Endothelial cell of umbilical vein (primary cell): ENCODE results near the gene B4GALNT4. TPM values are rescaled to one million over a fixed set of nuclear protein-coding genes. Genes with fewer than 3 reads are reported as not detected.

ENCODE experiments used
- BruUV-seq: library from RNA; stranded (reverse); fragments of 400-500 nt; replicated peaks from 2 replicates; lab custom pipeline; 2021; lab: Mats Ljungman, UMichigan
- CTCF ChIA-PET: fragments of 300-600, 350-600 bp; sonication (Branson Sonifier 250); formaldehyde crosslinking; loops from one replicate; lab custom pipeline; 2021; ENCODE audit warnings: antibody characterized with exemption, inconsistent platforms; lab: Charles Lee
- POLR2A ChIA-PET: fragments of 300-600, 350-600 bp; sonication (Branson Sonifier 250); formaldehyde crosslinking; loops from one replicate; lab custom pipeline; 2021; ENCODE audit warnings: antibody characterized with exemption, inconsistent platforms; lab: Charles Lee
- DNase-seq: peaks from one replicate; pipeline ENCODE4 v3.0.0-alpha.2; 2011; ENCODE audit warnings: low read depth, low spot score
- FAIRE-seq: peaks from 2 replicates; lab custom pipeline; 2011; peaks lifted over from hg19 to GRCh38; lab: Jason Lieb, UNC
- H2AFZ ChIP-seq: 2 replicates; pipeline ENCODE4 v1.6.0; 2012; ENCODE audit warnings: low read depth, low read length, control low read depth, inconsistent platforms
- H3K27ac ChIP-seq: 2 replicates; pipeline ENCODE4 v1.5.1; 2011; ENCODE audit warnings: low read depth, mild to moderate bottlenecking, control low read depth, low read length, moderate library complexity; ENCODE audit not compliant: insufficient read depth
- H3K27me3 ChIP-seq, 2 experiments: 2 replicates each; pipeline versions ENCODE4 v1.6.0 to v1.6.1; 2011; ENCODE audit warnings: low read length in 2 of 2, mixed read lengths in 1 of 2; ENCODE audit not compliant: control insufficient read depth in 2 of 2, insufficient read depth in 2 of 2
- H3K36me3 ChIP-seq, 2 experiments: 2 replicates in 1 of 2; 3 replicates in 1 of 2; pipeline ENCODE4 v1.5.1; 2011; ENCODE audit warnings: low read length in 2 of 2, mild to moderate bottlenecking in 1 of 2, moderate library complexity in 1 of 2; ENCODE audit not compliant: control insufficient read depth in 2 of 2, insufficient read depth in 2 of 2; ENCODE audit errors: extremely low read depth in 1 of 2
- H3K4me1 ChIP-seq: 3 replicates; pipeline ENCODE4 v1.5.1; 2011; ENCODE audit warnings: mild to moderate bottlenecking, low read length; ENCODE audit not compliant: control insufficient read depth, insufficient read depth; ENCODE audit errors: extremely low read depth
- H3K4me2 ChIP-seq: 2 replicates; pipeline ENCODE4 v1.6.1; 2011; ENCODE audit warnings: low read length, control low read depth, mixed read lengths; ENCODE audit not compliant: insufficient read depth
- H3K4me3 ChIP-seq, 3 experiments: fragments of 200-600 bp in 1 of 3; sonication (generic), shearing (Covaris generic) in 1 of 3; replicated peaks in 1 of 3; 2 replicates each; pipeline ENCODE4 v1.5.1; 2011 to 2016; ENCODE audit warnings: control low read depth in 3 of 3, low read length in 3 of 3, mild to moderate bottlenecking in 2 of 3, inconsistent platforms in 1 of 3, low read depth in 1 of 3, moderate library complexity in 1 of 3; ENCODE audit not compliant: insufficient read depth in 1 of 3
- H3K79me2 ChIP-seq: 2 replicates; pipeline ENCODE4 v1.6.0; 2012; ENCODE audit warnings: low read length, inconsistent platforms; ENCODE audit not compliant: control insufficient read depth, insufficient read depth
- H3K9ac ChIP-seq: replicated peaks from 2 replicates; pipeline ENCODE3; 2011; ENCODE audit warnings: low read length, control low read depth; ENCODE audit not compliant: insufficient read depth; ENCODE audit errors: extremely low read depth
- H3K9me1 ChIP-seq: replicated peaks from 3 replicates; pipeline ENCODE4 v1.6.0; 2011; ENCODE audit warnings: mild to moderate bottlenecking, low read length; ENCODE audit not compliant: control insufficient read depth, insufficient read depth; ENCODE audit errors: extremely low read depth
- H3K9me3 ChIP-seq: replicated peaks from 2 replicates; pipeline ENCODE4 v1.5.1; 2012; ENCODE audit warnings: low read length, inconsistent platforms; ENCODE audit not compliant: control insufficient read depth, insufficient read depth
- H4K20me1 ChIP-seq: replicated peaks from 2 replicates; pipeline ENCODE3; 2011; ENCODE audit warnings: mild to moderate bottlenecking, low read length; ENCODE audit not compliant: control insufficient read depth, insufficient read depth; ENCODE audit errors: extremely low read depth
- CTCF ChIP-seq, 2 donors: IDR thresholded peaks; 1 replicate in 1 of 2; 2 replicates in 1 of 2; pipeline ENCODE4 v1.5.1; 2011; ENCODE audit warnings: low read length in 2 of 2, mild to moderate bottlenecking in 2 of 2, moderate library complexity in 2 of 2, control low read depth in 1 of 2, inconsistent platforms in 1 of 2, low read depth in 1 of 2; ENCODE audit not compliant: insufficient read depth in 1 of 2; ENCODE audit errors: extremely low read depth in 1 of 2
- EZH2 ChIP-seq: IDR thresholded peaks from 2 replicates; pipeline ENCODE4 v1.6.1; 2012; ENCODE audit warnings: borderline replicate concordance, low read depth, mild to moderate bottlenecking, moderate library complexity, low read length, inconsistent platforms; ENCODE audit not compliant: severe bottlenecking
- FOS ChIP-seq: IDR thresholded peaks from 2 replicates; pipeline ENCODE4 v1.6.1; 2011; ENCODE audit warnings: mild to moderate bottlenecking, low read length, moderate library complexity, borderline replicate concordance; ENCODE audit not compliant: insufficient read depth
- JUN ChIP-seq: IDR thresholded peaks from 2 replicates; pipeline ENCODE4 v1.6.1; 2011; ENCODE audit warnings: borderline replicate concordance, low read depth; ENCODE audit not compliant: insufficient read length, insufficient read depth
- MYC ChIP-seq: IDR thresholded peaks from one replicate; pipeline ENCODE4 v1.6.1; 2011; ENCODE audit warnings: mild to moderate bottlenecking, low read depth, low read length
- POLR2A ChIP-seq: IDR thresholded peaks from 2 replicates; pipeline ENCODE4 v1.6.1; 2012; ENCODE audit warnings: low read depth, mild to moderate bottlenecking, control low read depth, low read length
- dilution Hi-C: fragments of 300-500 bp; cut with MboI; formaldehyde crosslinking; loops from one replicate; pipeline ENCODE4 v1.15.0; 2019; ENCODE audit warnings: low sequenced_read_pairs; ENCODE audit not compliant: extremely low pct_ligation_motif_present
- intact Hi-C: fragments of 100-400 bp; cut with micrococcal nuclease; formaldehyde crosslinking; loops from one replicate; pipeline ENCODE4 v1.10.0; 2022
- polyA plus RNA-seq, 4 experiments: library from polyadenylated mRNA; depleted of rRNA in 3 of 4; stranded (reverse) in 3 of 4; unstranded in 1 of 4; fragments of >200 nt; gene quantifications; 2 replicates each; pipeline versions ENCODE4 v1.2.1 to v1.2.3, GENCODE V29; 2011 to 2012; ENCODE audit warnings: missing spikeins in 1 of 4
- total RNA-seq: library from RNA; stranded (reverse); gene quantifications from 2 replicates; pipeline ENCODE4 v1.2.3, GENCODE V29; 2021

Gene B4GALNT4
- total and polyA plus RNA-seq, 2 donors (not counting 3 experiments of a cell fraction or from before 2014, with no cell fraction given): 9.2 to 9.6 TPM

GRCh38 chr11:395866-396265, 26.6 kb downstream of the B4GALNT4 start:
- Histone ChIP-seq H3K4me1 (peaks cover 2% of the 10 kb centered on the region), H3K9ac (no peak overlapping the region), H3K9me1 (no peaks in the 10 kb centered on the region), H3K4me3 (no peak overlapping the region), H3K27ac (no peak overlapping the region), H3K27me3 (peaks cover 0 to 3% of the 10 kb centered on the region in 2 experiments), H3K9me3 (no peaks in the 10 kb centered on the region), H3K36me3 (no peaks in the 10 kb centered on the region), H3K4me2 (no peak overlapping the region), H4K20me1 (no peaks in the 10 kb centered on the region), H3K79me2 (no peaks in the 10 kb centered on the region), H2AFZ (no peak overlapping the region)
- ChIA-PET POLR2A (no interaction called here), CTCF (interaction anchor here (1.8 to 2.4 kb wide), 7 partner anchors 9 to 145 kb away, joined by 4 to 55 read pairs (median 19); partner anchors contain the start of gene PTDSS2)
- FAIRE-seq (no peak), DNase-seq (no peak)
- no TSS peak for BruUV-seq
- intact Hi-C loops (loop anchor here (1.0 kb wide), 1 partner anchor 52 kb away; no protein-coding TSS in a partner anchor), dilution Hi-C loops (no loop called here)
- no peak for TF ChIP-seq FOS
- no peak for TF ChIP-seq POLR2A
- no peak for TF ChIP-seq CTCF (IDR thresholded peaks at IDR 0.05; ENCODE audit: extremely low read depth in 1 of 2, insufficient read depth in 1 of 2, low read depth in 1 of 2, low read length in 2 of 2)
- TF ChIP-seq EZH2: no peak

GRCh38 chr11:396511-396947, 27.2 kb downstream of the B4GALNT4 start:
- Histone ChIP-seq H3K79me2 (no peaks in the 10 kb centered on the region), H3K27me3 (peaks cover 0 to 3% of the 10 kb centered on the region in 2 experiments), H3K4me2 (peak overlapping the region; percentile 45), H3K9ac (no peak overlapping the region), H4K20me1 (no peaks in the 10 kb centered on the region), H3K9me1 (no peaks in the 10 kb centered on the region), H3K36me3 (no peaks in the 10 kb centered on the region), H3K4me1 (peaks cover 2% of the 10 kb centered on the region), H3K9me3 (no peaks in the 10 kb centered on the region), H3K27ac (no peak overlapping the region), H3K4me3 (peak overlapping the region in 2 of 3 experiments; percentile 6 to 35), H2AFZ (peak overlapping the region; percentile 86)
- intact Hi-C loops (loop anchor here (1.0 kb wide), 1 partner anchor 52 kb away; no protein-coding TSS in a partner anchor), dilution Hi-C loops (no loop called here)
- no TSS peak for BruUV-seq
- DNase-seq (peak; percentile 40), FAIRE-seq (no peak)
- CTCF ChIA-PET: interaction anchor here (0.9 to 2.4 kb wide), 13 partner anchors 9 to 146 kb away, joined by 3 to 55 read pairs (median 7); partner anchors contain the start of gene PTDSS2
- peak; percentile 17 to 53 for TF ChIP-seq CTCF (IDR thresholded peaks at IDR 0.05; ENCODE audit: extremely low read depth in 1 of 2, insufficient read depth in 1 of 2, low read depth in 1 of 2, low read length in 2 of 2)
- TF ChIP-seq JUN: no peak
- TF ChIP-seq EZH2: no peak
- TF ChIP-seq MYC: no peak
- POLR2A ChIA-PET: interaction anchor here (0.7 kb wide), 2 partner anchors 91 to 146 kb away, joined by 3 to 5 read pairs; no protein-coding TSS in a partner anchor
